MV-4-11 (cell line): ENCODE data around the gene PARL.

Experiments used
- DNase-seq: peaks from one replicate; lab custom pipeline; 2025; lab: John Stamatoyannopoulos, UW

PARL gene

DNA sequence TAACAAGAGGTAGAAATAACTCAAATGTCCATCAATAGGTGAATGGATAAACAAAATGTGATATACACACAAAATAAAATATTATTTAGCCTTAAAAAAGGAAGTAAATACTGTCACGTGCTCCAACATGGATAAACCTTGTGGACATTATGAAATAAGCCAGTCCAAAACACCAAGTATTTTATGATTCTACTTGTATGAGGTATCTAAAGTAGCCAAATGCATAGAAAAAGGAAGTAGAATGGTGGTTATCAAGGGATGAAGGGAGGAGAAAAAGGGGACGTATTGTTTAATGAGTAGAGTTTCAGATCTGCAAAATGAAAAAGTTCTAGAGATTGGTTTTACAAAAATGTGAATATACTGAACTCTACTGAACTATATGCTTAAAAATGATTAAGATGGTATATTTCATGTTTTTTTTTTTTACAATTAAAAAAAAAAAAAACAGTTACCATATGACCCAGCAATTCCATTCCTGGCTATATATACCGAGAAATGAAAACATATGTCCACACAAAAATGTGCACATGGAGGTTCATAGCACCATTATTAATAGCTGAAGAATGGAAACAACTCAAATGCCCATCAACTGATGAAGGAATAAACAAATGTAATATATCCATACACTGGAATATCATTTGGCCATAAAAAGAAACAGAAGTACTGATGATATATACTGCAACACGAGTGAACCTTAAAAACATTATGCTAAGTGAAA lies 30.2 kb downstream of the PARL start:
- peak; percentile 90 for DNase-seq

- DNase-seq: peak; percentile 76
Observed at GRCh38 chr3:183845608-183846288, 38.9 kb downstream of the PARL start.

GRCh38 chr3:183845090-183845489 lies 39.6 kb downstream of the PARL start:
- no peak for DNase-seq

- DNase-seq: no peak
Observed at GRCh38 chr3:183844606-183845005, 40.1 kb downstream of the PARL start.

DNA sequence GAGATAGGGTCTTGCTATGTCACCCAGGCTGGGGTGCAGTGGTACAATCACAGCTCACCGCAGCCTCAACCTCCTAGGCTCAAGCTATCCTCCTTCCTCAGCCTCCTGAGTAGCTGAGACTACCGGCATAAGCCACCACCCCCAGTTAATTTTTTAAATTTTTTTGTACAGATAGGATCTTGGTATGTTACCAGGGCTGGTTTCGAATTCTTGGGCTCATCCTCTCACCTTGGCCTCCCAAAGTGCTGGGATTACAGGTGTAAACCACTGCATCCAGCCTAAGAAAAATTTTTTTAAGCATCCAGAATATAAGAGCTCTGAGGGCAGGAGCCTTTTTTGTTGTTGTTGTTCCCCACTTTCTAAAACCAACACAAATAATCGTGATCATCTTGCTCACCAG lies 44.9 kb downstream of the PARL start:
- no peak for DNase-seq

- DNase-seq: no peak
Observed at GRCh38 chr3:183837894-183838293, 46.8 kb downstream of the PARL start.

- no peak for DNase-seq
Observed at GRCh38 chr3:183837390-183837789, 47.3 kb downstream of the PARL start.

DNA sequence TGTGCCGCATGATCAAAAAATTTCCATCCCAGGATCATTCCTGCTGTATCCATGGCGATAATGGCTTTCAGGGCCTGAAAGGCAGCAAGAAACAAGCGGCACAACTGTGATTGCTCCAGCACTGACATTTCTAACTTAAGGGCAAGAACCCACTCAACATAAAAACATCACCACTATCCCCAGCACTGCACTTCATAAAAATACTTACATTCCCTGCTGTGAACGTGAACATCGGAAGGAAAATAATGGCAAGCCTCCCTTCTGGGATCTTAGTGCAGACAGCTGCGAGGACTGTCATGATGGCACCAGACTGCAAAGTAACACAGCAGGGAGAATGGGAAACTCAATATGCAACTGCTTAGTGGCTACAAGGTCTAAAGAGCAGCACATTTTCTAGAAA lies 51.2 kb downstream of the PARL start:
- no peak for DNase-seq

- DNase-seq: no peak
Observed at GRCh38 chr3:183830187-183830586, 54.5 kb downstream of the PARL start.

- DNase-seq: no peak
Observed at GRCh38 chr3:183829466-183829865, 55.2 kb downstream of the PARL start.

GRCh38 chr3:183828538-183828870 lies 56.2 kb downstream of the PARL start:
- DNase-seq: no peak

GRCh38 chr3:183827809-183828537 lies 56.7 kb downstream of the PARL start:
- no peak for DNase-seq

DNA sequence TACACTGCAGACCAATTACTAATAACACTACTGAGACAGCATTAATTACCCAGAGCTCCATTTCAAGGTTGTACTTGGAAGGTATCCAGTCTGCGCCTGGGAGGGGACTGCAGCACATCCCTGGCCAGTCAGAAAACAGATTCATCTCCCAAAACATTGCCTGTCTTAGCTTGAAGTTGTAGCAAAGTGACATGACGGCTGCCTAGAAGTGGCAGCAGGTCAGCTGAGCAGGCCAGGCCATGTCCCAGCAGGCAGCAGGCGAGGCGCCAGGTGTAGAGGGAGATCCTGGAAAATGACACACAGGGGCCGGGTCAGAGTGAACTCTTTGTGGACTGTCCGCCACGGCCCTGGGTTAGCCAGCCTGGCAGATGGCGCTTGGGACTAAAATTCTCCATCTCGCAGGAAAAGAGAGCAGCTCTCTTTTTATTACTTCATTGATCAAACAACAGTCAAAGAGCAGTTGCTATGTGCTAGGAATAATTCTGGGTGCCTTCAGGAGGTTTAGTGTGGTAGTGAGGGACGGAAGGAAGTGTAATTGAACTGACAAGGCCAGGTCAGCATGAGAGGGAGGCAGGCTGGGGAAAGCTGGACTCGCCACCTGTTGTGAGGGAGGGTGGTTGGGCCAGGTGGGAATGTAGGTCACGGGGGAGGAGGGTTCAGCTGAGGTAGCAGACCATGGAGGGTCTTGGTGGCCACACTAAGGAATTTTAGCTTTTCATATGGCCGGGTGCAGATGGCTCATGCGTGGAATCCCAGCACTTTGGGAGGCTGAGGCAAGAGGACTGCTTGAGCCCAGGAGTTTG lies 58.0 kb downstream of the PARL start:
- no peak for DNase-seq

DNA sequence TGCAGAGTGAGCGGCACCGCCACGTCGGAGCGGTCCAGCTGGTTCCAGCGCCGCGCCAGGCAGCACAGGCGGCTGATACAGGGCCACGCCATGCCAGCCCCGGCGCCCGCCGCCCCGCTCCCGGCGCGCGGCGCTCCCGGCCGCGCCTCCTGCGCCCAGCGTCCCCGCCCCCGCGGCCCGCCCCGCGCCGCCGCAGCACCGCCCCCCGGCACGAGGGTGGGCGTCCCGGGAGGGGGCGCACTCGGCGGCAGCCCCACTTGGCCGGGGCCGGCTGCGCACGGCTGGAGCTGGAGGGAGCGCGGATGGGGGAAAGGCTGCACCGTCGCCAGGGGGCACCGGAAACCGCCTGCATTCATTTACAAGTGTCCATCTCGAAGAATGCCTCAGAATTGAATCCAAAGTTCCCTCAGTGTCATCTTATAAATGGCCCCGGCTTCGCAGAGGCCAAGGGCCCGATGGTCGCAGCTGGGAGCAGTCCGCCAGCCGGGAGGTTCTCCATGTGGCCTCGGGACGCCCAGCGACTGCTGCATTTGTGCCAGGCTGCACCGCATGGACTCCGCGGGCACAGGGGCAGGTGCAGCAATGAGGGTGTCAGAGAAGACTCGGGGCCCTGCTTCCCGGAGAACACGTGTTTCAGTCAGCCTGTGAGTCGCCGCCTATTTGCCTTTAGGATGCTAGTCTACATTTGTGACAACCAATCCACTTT lies 59.1 kb downstream of the PARL start, which contains the start of gene MAP6D1:
TSS of gene MAP6D1 (minus strand) at position 122 of the 706 bp plus-strand sequence. CDS start at position 92, 30 bp downstream.
- peak; percentile 55 for DNase-seq

DNA sequence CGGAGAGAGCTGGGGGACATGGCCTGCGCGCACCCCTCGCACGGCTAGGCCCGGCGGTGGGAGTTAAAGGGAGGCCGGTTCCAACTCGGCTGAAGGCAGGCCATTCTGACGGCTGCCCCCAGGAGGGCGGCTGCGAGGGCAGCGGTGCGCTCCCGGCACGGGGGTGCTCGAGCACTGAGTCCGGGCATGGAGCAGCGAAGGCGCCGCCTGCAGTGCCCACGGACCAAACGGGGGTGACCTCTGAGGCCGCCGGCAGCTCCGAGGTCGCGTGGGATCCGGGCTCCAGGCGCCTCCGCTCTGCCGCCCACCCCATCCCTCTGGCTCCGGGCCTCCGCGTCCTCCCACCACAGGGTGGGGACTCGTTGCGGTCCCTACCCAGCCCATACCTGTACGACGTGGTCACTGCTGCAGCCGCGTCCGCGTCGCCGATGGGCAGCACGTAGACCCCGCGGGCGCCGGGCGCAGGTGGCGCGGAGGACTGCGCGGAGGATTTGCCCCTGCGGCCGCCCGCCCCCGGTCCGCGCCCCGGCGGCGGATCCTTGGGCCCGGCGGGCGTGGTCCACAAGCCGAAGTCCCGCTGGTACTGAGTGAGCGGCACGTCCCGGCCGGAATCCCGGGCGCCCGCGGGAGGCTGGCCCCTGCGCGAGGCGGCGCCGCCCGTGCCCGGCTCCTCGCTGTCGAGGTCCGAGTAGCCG lies 59.8 kb downstream of the PARL start:
- no peak for DNase-seq

DNA sequence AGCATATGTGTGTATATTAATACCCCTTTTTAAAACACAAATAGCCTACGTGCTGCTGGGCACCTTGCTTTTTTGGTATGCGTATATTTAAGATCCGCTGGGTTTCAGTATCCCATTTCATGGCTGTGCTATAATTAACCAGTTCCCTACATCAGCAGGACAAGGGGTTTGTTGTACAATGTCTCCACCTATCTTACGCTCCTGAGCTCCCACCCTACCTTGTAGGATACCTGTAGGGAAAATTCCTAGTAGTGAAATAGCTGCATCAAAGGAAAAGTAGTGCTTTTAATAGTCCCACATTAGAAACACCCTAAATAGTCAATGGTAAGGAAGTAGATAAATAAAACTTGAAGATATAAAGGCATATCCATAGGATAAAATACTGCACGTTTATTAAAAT lies 60.7 kb downstream of the PARL start:
- DNase-seq: no peak

DNA sequence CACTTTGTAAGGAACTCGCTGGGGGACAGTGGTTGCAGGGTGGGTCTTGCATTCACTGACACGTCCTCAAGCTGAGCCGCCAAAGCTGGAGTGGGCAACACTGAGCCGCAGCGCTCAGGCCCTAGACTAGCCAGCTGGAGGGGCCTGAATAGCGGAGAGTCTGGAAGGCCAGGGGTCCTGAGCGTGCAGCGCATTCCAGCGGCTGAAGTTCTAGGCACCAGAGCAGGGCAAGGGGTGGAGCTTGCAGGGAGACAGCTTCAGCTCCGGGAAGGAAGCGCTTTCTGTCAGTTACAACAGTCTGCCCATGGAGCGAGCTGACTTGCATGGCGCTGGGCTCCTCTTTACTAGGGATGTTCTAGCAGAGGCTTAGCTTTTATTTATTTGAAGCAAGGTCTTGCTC lies 62.0 kb downstream of the PARL start:
- no peak for DNase-seq

- no peak for DNase-seq
Observed at GRCh38 chr3:183819831-183820230, 64.8 kb downstream of the PARL start.

- DNase-seq: no peak
Observed at GRCh38 chr3:183818706-183819624, 65.7 kb downstream of the PARL start.
